Measurements from ENCODE around the gene ADCY10. TPM values are rescaled to one million over a fixed set of nuclear protein-coding genes. Genes with fewer than 3 reads are reported as not detected.

Gene ADCY10
- total and polyA plus RNA-seq, 2 experiments from 2014 or later: not detected

- Histone ChIP-seq H3K27ac (ENCODE audit: low read depth) (no peak overlapping the region), H3K4me1 (ENCODE audit: insufficient read depth) (no peaks in the 10 kb centered on the region), H3K9me2 (ENCODE audit: insufficient read depth) (no peaks in the 10 kb centered on the region; the same call in 1 of the 2 replicates), H3F3A (replicated peaks; ENCODE audit: low read depth) (no peaks in the 10 kb centered on the region), H2AFZ (no peak overlapping the region), H3K27me3 (ENCODE audit: insufficient read depth) (no peaks in the 10 kb centered on the region), H4K20me1 (replicated peaks; ENCODE audit: insufficient read depth) (no peaks in the 10 kb centered on the region), H3K79me2 (replicated peaks; ENCODE audit: insufficient read depth) (no peaks in the 10 kb centered on the region), H3K4me3 (no peak overlapping the region), H3K36me3 (ENCODE audit: insufficient read depth) (no peaks in the 10 kb centered on the region), H3K4me2 (no peak overlapping the region)
- no peak for TF ChIP-seq EZH2phosphoT487 (IDR thresholded peaks at IDR 0.05; ENCODE audit: unreplicated experiment)
- no peak for TF ChIP-seq ZNF331 (CRISPR knock-in tag; IDR thresholded peaks at IDR 0.05; ENCODE audit: low read depth)
- no peak for TF ChIP-seq REST (IDR thresholded peaks at IDR 0.05; ENCODE audit: unreplicated experiment)
- no peak for TF ChIP-seq CREB1 (CRISPR knock-in tag; IDR thresholded peaks at IDR 0.05; ENCODE audit: low read depth)
- TF ChIP-seq CTCF (conservative IDR thresholded peaks at IDR 0.05; ENCODE audit: low read depth in 2 of 2): no peak
- TF ChIP-seq JUNB (IDR thresholded peaks at IDR 0.05; ENCODE audit: unreplicated experiment): no peak
- no peak for TF ChIP-seq EZH2 (IDR thresholded peaks at IDR 0.05; ENCODE audit: low read depth, unreplicated experiment)
- TF ChIP-seq ETS1 (IDR thresholded peaks at IDR 0.05): no peak
- TF ChIP-seq POLR2AphosphoS5 (IDR thresholded peaks at IDR 0.05; ENCODE audit: low read depth): no peak
- TF ChIP-seq NANOG (IDR thresholded peaks at IDR 0.05; ENCODE audit: borderline replicate concordance): no peak
- TF ChIP-seq ZNF462 (CRISPR knock-in tag; IDR thresholded peaks at IDR 0.05): no peak
- no peak for TF ChIP-seq STAT1 (IDR thresholded peaks at IDR 0.05; ENCODE audit: unreplicated experiment)
- no peak for TF ChIP-seq ZNF114 (CRISPR knock-in tag; IDR thresholded peaks at IDR 0.05)
- Mint-ChIP-seq H3K27me3 (ENCODE audit: insufficient read depth, low read depth, poor library complexity) (peaks cover 4% of the 10 kb centered on the region), H3K4me3 (no peak overlapping the region), H3K36me3 (ENCODE audit: low read depth) (no peaks in the 10 kb centered on the region), H3K27ac (no peak overlapping the region), H3K9me3 (peaks cover 22% of the 10 kb centered on the region; the same call in 2 of the 3 replicates), H3K4me1 (no peaks in the 10 kb centered on the region)
- ATAC-seq (no peak), DNase-seq (ENCODE audit: low spot score) (no peak)
Measured at GRCh38 chr1:167812972-167813371, 101.0 kb downstream of the ADCY10 start.

Data from GM23338 (cell line).